Ascending aorta (tissue), 2 donors: ENCODE results near the gene SLCO2A1. TPM values are rescaled to one million over a fixed set of nuclear protein-coding genes. Genes with fewer than 3 reads are reported as not detected.

Experiments used
- DNase-seq, 2 donors: peaks; one replicate each; pipeline ENCODE4 v3.0.0-alpha.2; 2019; ENCODE audit warnings: low spot score in 2 of 2
- H3K27ac ChIP-seq, 2 donors: fragments of 200-600 bp; sonication (generic); one replicate each; pipeline ENCODE4 v1.5.1; 2016 to 2017; ENCODE audit warnings: mild to moderate bottlenecking in 1 of 2
- H3K27me3 ChIP-seq: fragments of 200-600 bp; sonication (generic); one replicate; pipeline ENCODE4 v1.5.1; 2017
- H3K36me3 ChIP-seq, 2 donors: fragments of 200-600 bp; sonication (generic); one replicate each; pipeline ENCODE4 v1.5.1; 2016
- H3K4me1 ChIP-seq, 2 donors: fragments of 200-600 bp; sonication (generic); one replicate each; pipeline ENCODE4 v1.5.1; 2016 to 2017; ENCODE audit warnings: mild to moderate bottlenecking in 1 of 2
- H3K4me3 ChIP-seq, 2 donors: fragments of 200-600 bp; sonication (generic); one replicate each; pipeline ENCODE4 v1.5.1; 2016 to 2017; ENCODE audit warnings: mild to moderate bottlenecking in 1 of 2
- H3K9me3 ChIP-seq, 2 donors: fragments of 200-600 bp; sonication (generic); one replicate each; pipeline ENCODE4 v1.5.1; 2016
- intact Hi-C: fragments of 100-400 bp; cut with DNase I; formaldehyde crosslinking; loops from one replicate; pipeline ENCODE4 v1.15.1; 2023
- total RNA-seq: library from RNA; depleted of rRNA; stranded (reverse); fragments of >200 nt; gene quantifications from one replicate; pipeline ENCODE4 v1.1.0, GENCODE V29; 2016
- TF ChIP-seq, protein P1 (sequence below), 3 experiments: fragments of 200-600 bp in 2 of 3; fragments of 450-650 bp in 1 of 3; sonication (generic) in 2 of 3; IDR thresholded peaks; one replicate each; pipeline ENCODE4 v1.5.1; 2016 to 2019; ENCODE audit warnings: antibody characterized with exemption in 3 of 3, mild to moderate bottlenecking in 1 of 3, moderate library complexity in 1 of 3

Gene SLCO2A1
- total RNA-seq, 1 donor from 2014 or later = 111 TPM

DNA sequence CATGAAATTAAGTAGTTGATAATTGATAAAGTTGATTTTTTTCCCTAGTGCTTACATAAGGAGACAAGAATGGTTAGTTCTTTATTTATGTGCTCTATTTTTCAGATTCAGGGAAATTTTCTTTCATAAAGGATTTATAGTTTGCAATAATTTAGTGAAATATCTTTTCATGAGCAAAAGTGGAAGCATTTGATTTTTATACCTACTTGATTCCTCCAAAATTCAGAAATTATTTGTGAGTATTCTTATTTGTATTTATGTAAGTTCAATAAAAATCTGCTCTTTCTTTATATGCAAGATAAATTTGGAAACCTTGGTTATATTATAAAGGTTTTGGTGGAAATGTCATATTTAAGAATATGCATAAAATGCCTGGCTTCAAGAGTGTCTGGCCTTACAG, 14.7 kb upstream of the SLCO2A1 start:
- peaks cover 0 to 4% of the 10 kb centered on the region in 2 donors for H3K9me3 ChIP-seq
- no peak overlapping the region for H3K4me3 ChIP-seq
- DNase-seq = no peak
- intact Hi-C loops = no loop called here
- TF ChIP-seq, protein P1, sequence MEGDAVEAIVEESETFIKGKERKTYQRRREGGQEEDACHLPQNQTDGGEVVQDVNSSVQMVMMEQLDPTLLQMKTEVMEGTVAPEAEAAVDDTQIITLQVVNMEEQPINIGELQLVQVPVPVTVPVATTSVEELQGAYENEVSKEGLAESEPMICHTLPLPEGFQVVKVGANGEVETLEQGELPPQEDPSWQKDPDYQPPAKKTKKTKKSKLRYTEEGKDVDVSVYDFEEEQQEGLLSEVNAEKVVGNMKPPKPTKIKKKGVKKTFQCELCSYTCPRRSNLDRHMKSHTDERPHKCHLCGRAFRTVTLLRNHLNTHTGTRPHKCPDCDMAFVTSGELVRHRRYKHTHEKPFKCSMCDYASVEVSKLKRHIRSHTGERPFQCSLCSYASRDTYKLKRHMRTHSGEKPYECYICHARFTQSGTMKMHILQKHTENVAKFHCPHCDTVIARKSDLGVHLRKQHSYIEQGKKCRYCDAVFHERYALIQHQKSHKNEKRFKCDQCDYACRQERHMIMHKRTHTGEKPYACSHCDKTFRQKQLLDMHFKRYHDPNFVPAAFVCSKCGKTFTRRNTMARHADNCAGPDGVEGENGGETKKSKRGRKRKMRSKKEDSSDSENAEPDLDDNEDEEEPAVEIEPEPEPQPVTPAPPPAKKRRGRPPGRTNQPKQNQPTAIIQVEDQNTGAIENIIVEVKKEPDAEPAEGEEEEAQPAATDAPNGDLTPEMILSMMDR (IDR thresholded peaks at IDR 0.05) = no peak
- no peaks in the 10 kb centered on the region for H3K27me3 ChIP-seq
- no peak overlapping the region for H3K27ac ChIP-seq
- H3K36me3 ChIP-seq = no peaks in the 10 kb centered on the region
- no peaks in the 10 kb centered on the region for H3K4me1 ChIP-seq

DNA sequence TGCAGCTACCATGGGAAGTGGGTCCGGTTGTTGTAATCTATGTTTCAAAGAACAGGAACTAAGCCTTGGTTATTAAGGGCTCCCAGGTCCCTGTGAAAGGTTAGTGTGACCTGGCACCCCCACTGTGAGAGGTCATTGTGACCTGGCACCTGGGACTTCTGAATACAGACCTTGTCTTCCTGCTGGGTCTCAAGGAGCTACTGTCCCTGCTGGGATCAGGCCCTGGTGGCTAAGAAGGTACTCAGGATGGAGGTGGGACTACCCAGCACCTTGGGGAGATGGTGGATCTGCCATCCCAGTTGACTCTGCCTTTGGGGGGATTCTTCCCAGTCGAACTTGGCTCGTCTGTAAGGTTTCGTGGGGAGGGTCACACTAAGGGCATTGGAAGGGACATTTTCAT, 10.3 kb upstream of the SLCO2A1 start:
- H3K27ac ChIP-seq = no peak overlapping the region
- intact Hi-C loops = no loop called here
- no peaks in the 10 kb centered on the region for H3K27me3 ChIP-seq
- H3K4me1 ChIP-seq = no peaks in the 10 kb centered on the region
- no peaks in the 10 kb centered on the region for H3K36me3 ChIP-seq
- peaks cover 0 to 4% of the 10 kb centered on the region in 2 donors for H3K9me3 ChIP-seq
- H3K4me3 ChIP-seq = no peak overlapping the region
- no peak for DNase-seq
- TF ChIP-seq, protein P1 (IDR thresholded peaks at IDR 0.05) = no peak

DNA sequence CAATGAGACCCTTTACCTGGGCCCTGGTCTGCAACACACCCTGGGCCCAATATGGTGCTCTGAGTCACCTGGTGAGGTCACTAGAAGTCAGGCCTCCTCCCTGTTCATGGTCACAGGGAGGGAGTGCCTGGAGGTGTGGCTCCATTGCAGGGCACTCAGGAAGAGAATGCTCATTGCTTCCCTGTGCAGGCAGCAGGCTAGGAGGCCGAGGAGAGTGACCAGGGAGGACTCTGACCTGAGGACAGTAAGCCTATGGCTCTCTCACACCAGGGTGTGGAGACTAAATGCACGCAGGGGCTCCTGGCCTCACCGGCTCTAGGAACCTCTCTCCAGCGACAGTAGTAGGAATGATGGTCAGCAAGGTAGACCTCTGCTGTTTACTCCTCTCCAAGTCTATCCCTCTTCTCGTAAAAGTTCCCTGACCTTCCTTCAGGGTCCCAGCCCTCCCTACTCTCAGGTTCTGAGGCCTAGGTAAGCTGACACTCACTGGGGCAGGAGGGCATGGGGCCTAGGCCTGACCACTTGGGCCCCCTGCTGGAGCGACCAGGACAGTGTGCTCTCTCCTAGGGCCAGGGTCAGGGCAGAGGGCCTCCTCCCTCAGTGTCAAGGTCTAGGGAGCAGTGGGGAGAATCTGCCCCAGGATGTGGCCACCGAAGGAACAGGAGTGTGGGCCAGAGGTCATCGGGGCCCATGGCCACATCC, 9.6 kb upstream of the SLCO2A1 start:
- Histone ChIP-seq H3K27me3 (no peaks in the 10 kb centered on the region), H3K4me1 (no peaks in the 10 kb centered on the region), H3K4me3 (no peak overlapping the region), H3K9me3 (peaks cover 0 to under 1% of the 10 kb centered on the region in 2 donors), H3K27ac (no peak overlapping the region), H3K36me3 (no peaks in the 10 kb centered on the region)
- intact Hi-C loops = no loop called here
- TF ChIP-seq, protein P1 (IDR thresholded peaks at IDR 0.05) = no peak
- no peak for DNase-seq

DNA sequence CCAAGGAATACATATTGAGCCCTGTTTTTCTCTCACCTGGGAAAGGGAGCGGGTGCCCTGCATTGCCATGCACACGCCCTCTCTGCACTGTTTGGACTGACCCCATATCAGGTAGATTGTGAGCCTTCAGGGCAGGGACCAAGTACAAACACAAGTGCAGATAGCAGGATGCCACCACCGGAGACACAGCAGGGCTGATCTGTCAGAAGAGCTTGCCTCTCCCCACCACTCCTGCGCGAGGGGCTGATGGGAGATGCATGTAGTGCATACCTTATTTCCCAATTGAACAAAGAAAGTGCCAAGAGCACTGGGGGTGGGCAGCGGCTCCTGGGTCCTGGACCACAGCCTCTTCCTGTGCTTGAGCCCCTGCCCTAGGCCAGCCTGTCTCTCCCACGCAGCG, 9.0 kb upstream of the SLCO2A1 start:
- H3K27ac ChIP-seq = no peak overlapping the region
- DNase-seq = no peak
- no peaks in the 10 kb centered on the region for H3K4me1 ChIP-seq
- H3K9me3 ChIP-seq = no peaks in the 10 kb centered on the region
- no peaks in the 10 kb centered on the region for H3K36me3 ChIP-seq
- no peak overlapping the region for H3K4me3 ChIP-seq
- intact Hi-C loops = no loop called here
- TF ChIP-seq, protein P1 (IDR thresholded peaks at IDR 0.05) = no peak
- no peaks in the 10 kb centered on the region for H3K27me3 ChIP-seq

DNA sequence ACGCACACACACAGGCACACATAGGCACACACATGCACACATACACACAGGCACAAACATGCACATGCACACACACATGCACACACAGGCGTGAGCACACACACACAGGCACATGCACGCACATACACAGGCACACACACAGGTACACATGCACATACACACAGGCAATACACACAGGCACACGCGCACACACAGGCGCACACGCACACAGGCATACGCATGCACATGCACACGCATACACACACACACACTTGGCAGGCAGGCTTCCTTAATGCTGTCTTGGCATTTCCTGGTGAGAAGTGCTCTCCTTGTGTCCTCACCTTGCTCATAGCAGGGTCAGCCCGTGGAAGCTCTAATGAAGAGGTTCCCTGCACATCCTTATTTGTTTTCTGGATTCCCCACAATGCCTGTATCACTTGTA, 8.4 kb upstream of the SLCO2A1 start:
- Histone ChIP-seq H3K4me3 (no peak overlapping the region), H3K36me3 (no peaks in the 10 kb centered on the region), H3K27ac (no peak overlapping the region), H3K4me1 (no peaks in the 10 kb centered on the region), H3K27me3 (no peaks in the 10 kb centered on the region), H3K9me3 (no peaks in the 10 kb centered on the region)
- intact Hi-C loops = no loop called here
- no peak for DNase-seq
- TF ChIP-seq, protein P1 (IDR thresholded peaks at IDR 0.05) = no peak
